Measurements from ENCODE around the gene NLN. TPM values are rescaled to one million over a fixed set of nuclear protein-coding genes. Genes with fewer than 3 reads are reported as not detected.

NLN gene
- total RNA-seq, 1 donor, result 36.7 TPM

DNA sequence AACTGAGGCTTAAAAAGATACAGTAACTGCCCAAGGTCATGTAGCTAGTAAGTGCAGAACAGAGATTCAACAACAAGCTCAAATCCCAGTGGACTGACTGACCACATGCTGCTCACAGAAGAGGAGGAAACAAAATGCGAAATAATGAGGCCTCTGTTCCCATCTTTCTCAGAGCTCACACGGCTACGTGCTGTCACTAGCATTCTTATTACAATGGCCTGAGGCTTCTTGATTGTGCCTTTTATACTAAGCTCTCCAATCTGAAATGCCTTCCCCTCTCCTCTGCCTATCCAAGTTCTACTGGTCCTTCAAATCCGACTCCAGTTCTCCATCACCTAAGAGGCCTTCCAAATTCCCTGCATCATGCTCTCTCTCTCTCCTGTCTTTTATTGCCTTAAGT is 26.1 kb upstream of the NLN start:
- TF ChIP-seq, protein P1, sequence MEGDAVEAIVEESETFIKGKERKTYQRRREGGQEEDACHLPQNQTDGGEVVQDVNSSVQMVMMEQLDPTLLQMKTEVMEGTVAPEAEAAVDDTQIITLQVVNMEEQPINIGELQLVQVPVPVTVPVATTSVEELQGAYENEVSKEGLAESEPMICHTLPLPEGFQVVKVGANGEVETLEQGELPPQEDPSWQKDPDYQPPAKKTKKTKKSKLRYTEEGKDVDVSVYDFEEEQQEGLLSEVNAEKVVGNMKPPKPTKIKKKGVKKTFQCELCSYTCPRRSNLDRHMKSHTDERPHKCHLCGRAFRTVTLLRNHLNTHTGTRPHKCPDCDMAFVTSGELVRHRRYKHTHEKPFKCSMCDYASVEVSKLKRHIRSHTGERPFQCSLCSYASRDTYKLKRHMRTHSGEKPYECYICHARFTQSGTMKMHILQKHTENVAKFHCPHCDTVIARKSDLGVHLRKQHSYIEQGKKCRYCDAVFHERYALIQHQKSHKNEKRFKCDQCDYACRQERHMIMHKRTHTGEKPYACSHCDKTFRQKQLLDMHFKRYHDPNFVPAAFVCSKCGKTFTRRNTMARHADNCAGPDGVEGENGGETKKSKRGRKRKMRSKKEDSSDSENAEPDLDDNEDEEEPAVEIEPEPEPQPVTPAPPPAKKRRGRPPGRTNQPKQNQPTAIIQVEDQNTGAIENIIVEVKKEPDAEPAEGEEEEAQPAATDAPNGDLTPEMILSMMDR (IDR thresholded peaks at IDR 0.05; ENCODE audit: insufficient read depth, low read depth, low read length), result no peak
- no peak for DNase-seq (ENCODE audit: low read depth)
- H3K4me3 ChIP-seq (ENCODE audit: low read depth, low read length), result no peak overlapping the region

GRCh38 chr5:65696892-65697291 is 25.1 kb upstream of the NLN start:
- H3K4me3 ChIP-seq (ENCODE audit: low read depth, low read length), result no peak overlapping the region
- TF ChIP-seq, protein P1 (IDR thresholded peaks at IDR 0.05; ENCODE audit: insufficient read depth, low read depth, low read length), result no peak
- no peak for DNase-seq (ENCODE audit: low read depth)

- H3K4me3 ChIP-seq (ENCODE audit: low read depth, low read length), result no peak overlapping the region
- TF ChIP-seq, protein P1 (IDR thresholded peaks at IDR 0.05; ENCODE audit: insufficient read depth, low read depth, low read length), result no peak
- DNase-seq (ENCODE audit: low read depth), result no peak
These were observed 22.7 kb upstream of the NLN start for GRCh38 chr5:65699338-65699737.

DNA sequence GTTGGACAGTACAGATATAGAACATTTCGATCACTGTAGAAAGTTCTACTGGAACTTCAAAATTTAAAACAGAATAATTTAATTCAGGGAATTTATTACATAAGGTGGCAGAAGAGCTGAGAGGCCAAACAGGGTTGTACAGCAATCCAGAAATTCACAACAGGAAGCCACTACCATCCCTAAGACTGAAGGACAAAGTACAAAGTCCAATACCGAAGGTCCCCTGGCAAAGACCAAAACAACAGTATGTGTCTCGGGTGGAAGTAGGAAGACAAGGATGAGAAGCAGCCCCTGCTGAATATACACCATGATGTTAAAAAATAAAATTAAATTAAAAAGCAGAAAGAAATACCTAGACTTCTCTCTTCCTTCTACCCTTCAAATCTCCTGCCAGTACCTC is 20.0 kb upstream of the NLN start:
- DNase-seq (ENCODE audit: low read depth), result no peak
- no peak overlapping the region for H3K4me3 ChIP-seq (ENCODE audit: low read depth, low read length)
- TF ChIP-seq, protein P1 (IDR thresholded peaks at IDR 0.05; ENCODE audit: insufficient read depth, low read depth, low read length), result no peak

DNA sequence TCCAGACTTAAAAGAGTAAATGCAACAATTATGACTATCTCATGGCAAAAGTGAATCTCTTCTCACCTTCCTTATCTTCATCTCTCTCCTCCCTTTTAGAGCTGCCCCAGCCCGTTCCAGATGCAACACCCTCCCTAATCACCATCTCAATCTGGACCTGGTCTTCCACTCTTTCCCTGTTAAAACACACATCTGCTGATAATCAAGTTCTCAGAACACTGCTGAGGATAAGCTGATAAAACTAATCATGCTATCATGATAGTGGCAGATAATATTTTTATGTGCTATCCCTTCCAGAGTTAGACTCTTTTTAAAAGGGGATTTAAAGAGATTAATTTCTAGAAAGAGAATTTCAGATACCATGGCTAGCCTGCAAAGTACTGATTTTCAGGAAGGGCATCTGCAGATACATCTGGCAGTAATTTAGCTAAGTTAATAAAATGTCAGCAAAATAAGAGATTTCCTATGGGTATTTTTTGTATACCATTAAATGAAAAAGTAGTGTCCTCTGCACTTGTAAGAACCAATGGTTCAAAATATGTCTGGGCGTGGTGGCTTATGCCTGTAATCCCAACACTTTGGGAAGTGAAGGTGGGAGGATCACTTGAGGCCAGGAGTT is 17.3 kb upstream of the NLN start:
- no peak overlapping the region for H3K4me3 ChIP-seq (ENCODE audit: low read depth, low read length)
- TF ChIP-seq, protein P1 (IDR thresholded peaks at IDR 0.05; ENCODE audit: insufficient read depth, low read depth, low read length), result no peak
- DNase-seq (ENCODE audit: low read depth), result peak; percentile 11

DNA sequence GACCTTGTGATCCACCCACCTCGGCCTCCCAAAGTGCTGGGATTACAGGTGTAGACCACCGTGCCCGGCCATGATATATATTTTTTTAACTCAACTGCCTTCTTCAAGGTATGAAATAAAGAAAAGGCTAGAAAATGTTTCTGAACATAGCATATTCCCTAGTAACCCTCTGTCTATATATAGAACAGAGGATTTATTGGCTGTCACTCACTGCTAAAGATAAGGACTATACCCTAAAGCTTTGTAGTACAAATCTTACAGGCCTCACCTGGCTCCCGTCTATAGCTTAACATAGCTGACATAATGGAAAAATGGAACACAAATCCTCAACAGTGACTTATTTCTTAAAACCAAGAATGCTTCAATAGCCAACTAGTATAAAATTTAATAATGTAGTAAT is 14.3 kb upstream of the NLN start:
- DNase-seq (ENCODE audit: low read depth), result no peak
- TF ChIP-seq, protein P1 (IDR thresholded peaks at IDR 0.05; ENCODE audit: insufficient read depth, low read depth, low read length), result no peak
- no peak overlapping the region for H3K4me3 ChIP-seq (ENCODE audit: low read depth, low read length)

DNA sequence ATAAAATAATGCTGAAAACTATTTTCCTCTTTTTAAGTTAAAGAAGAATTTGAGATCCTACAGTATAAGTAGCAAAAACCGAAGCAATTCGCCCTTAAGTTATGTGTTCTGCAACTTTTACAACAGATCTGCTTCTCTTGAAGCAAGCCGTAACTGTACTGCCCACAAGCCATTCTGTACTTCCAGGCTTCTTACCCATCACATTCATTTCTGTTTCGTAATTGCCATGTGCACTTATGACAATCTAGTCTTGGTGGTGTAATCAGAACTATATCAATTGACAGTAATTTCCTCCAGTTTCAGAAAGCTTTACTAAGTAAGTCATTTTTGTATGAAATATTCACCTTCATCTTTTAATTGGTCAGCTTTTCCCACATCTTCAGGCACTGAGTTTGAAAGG is 13.9 kb upstream of the NLN start:
- DNase-seq (ENCODE audit: low read depth), result peak; percentile 17
- no peak overlapping the region for H3K4me3 ChIP-seq (ENCODE audit: low read depth, low read length)
- TF ChIP-seq, protein P1 (IDR thresholded peaks at IDR 0.05; ENCODE audit: insufficient read depth, low read depth, low read length), result no peak
